HAP-1 (cell line): ENCODE measurements around the gene CD226.
"Not testable (repeated sequence)": the region's sequence is repeated elsewhere in the genome, so short reads cannot be mapped to it uniquely, and the experiment has no call there.

Source experiments
- DNase-seq, 2 experiments: peaks; one replicate each; pipeline ENCODE4 v3.0.0-alpha.2; 2016 to 2020; ENCODE audit warnings: low spot score in 2 of 2
- H3K27me3 ChIP-seq: fragments of 250-450 bp; sonication (Bioruptor Pico); 2 replicates; pipeline ENCODE4 v1.5.1; 2020; ENCODE audit warnings: low read depth, mild to moderate bottlenecking, moderate library complexity
- H3K36me3 ChIP-seq: fragments of 250-450 bp; sonication (Bioruptor Pico); replicated peaks from 2 replicates; pipeline ENCODE4 v1.5.1; 2020; ENCODE audit warnings: mild to moderate bottlenecking
- H3K4me1 ChIP-seq: fragments of 250-450 bp; sonication (Bioruptor Pico); 2 replicates; pipeline ENCODE4 v1.5.1; 2020; ENCODE audit warnings: mild to moderate bottlenecking
- H3K4me3 ChIP-seq: fragments of 250-450 bp; sonication (Bioruptor Pico); 2 replicates; pipeline ENCODE4 v1.5.1; 2020; ENCODE audit warnings: mild to moderate bottlenecking, moderate library complexity
- H3K9me3 ChIP-seq: fragments of 250-450 bp; sonication (Bioruptor Pico); 2 replicates; pipeline ENCODE4 v1.5.1; 2020; ENCODE audit warnings: mild to moderate bottlenecking, moderate library complexity
- in situ Hi-C: fragments of 300-500 bp; cut with MboI; formaldehyde crosslinking; loops from 3 replicates; pipeline ENCODE4 v1.14.3; 2020; ENCODE audit warnings: low sequenced_read_pairs, inconsistent platforms, mixed read lengths

Gene CD226

DNA sequence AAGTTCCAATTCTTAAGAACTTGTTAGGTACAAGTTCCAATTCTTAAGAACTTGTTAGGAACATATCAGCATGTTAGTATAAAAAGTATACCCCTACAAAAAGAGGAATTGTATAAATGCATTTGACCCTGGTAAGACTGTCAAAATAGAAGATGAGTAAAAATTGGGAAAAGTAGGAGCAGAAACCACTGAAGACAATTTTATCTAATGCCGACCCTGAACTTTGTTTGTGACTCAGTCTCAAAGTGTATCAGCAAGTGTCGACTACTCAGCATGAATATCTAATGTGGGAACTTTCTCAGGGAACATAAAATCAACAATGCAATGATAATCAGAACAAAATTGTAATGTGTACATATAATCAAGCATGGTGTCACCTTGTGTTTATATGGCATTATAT, 583 bp upstream of the CD226 start:
- H3K9me3 ChIP-seq, result no peaks in the 10 kb centered on the region
- H3K4me3 ChIP-seq, result no peak overlapping the region
- DNase-seq, result no peak
- in situ Hi-C loops, result no loop called here
- no peaks in the 10 kb centered on the region for H3K27me3 ChIP-seq
- no peaks in the 10 kb centered on the region for H3K4me1 ChIP-seq
- H3K36me3 ChIP-seq, result no peaks in the 10 kb centered on the region

DNA sequence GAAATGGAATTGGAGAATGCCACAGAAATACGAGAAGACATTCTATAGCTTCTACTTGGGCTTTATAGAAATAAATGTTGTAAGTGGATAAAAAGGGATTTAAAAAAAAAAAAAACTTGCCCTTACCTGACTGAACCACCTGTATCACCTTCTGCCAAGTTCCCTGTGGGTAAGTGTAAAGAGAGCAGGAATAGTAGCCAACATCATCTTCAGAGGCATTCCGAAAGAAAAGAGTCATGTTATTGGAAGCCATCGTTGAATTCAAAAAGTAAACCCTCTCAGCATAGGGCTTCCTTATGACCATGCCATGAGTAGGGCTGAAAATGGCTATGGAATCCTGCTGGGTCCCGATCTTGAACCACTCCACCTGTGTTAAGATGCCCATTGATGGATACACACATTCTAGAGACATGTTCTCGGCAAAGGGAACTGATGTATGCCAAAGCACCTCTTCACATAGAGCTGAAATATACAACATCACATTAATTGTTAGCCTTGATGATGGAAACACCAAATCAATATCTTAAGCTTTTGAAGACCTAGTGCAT, 991 bp downstream of the CD226 start:
- H3K27me3 ChIP-seq, result no peaks in the 10 kb centered on the region
- H3K4me3 ChIP-seq, result no peak overlapping the region
- H3K9me3 ChIP-seq, result no peaks in the 10 kb centered on the region
- in situ Hi-C loops, result no loop called here
- no peaks in the 10 kb centered on the region for H3K4me1 ChIP-seq
- no peak for DNase-seq
- H3K36me3 ChIP-seq, result no peaks in the 10 kb centered on the region

DNA sequence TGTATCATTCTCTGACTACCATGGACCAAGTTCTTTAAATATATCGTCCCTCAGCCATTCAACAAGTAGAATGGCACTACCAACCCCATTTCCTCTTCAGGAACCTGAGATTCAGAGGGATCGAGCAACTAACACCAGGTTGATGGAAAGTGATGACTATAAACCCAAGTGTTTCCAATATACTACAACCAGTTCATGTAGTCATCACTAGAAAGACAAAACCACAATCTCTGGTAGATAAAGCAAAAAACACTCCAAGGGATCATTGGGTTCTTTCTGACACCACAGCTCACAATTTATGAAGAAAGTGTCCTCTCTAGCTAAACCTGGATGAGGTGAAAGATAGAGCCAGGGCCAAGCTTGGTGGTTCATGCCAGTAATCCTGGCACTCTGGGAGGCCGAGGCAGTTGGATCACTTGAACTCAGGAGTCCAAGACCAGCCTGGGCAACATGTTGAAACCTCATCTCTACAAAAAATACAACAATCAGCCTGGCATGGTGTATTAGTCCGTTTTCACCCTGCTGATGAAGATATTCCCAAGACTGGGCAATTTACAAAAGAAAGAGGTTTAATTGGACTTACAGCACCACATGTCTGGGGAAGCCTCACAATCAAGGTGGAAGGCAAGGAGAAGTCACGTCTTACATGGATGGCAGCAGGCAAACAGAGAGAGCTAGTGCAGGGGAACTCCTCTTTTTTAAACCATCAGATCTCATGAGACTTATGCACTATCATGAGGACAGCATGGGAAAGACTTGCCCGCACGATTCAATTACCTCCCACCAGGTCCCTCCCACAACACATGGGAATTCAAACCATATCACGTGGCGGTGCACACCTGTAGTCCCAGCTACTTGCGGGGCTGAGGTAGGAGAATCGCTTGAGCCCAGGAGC, 2.2 kb downstream of the CD226 start:
- Histone ChIP-seq H3K4me1 (no peaks in the 10 kb centered on the region), H3K4me3 (no peak overlapping the region), H3K27me3 (no peaks in the 10 kb centered on the region), H3K36me3 (no peaks in the 10 kb centered on the region), H3K9me3 (no peaks in the 10 kb centered on the region)
- in situ Hi-C loops, result no loop called here
- DNase-seq, result no peak

DNA sequence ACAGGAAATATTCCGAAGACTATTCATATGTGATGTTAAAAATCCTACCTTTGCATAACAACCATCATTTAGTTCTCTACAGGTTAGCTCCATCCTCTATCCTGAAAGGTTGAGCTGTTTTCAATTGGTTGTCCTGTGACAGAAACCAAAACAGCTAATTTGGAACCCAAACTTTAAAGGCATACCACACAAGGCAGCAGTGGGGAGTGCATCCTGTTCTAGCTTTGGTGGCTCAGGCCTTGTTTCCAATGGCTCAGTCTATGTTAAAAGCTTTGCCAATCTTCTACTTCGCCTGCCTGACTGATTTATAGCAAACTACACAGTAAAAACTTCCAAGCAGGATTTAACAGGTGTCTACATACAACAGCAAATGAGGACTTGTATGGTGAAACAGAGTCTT, 3.2 kb downstream of the CD226 start:
- Histone ChIP-seq H3K36me3 (no peaks in the 10 kb centered on the region), H3K9me3 (no peaks in the 10 kb centered on the region), H3K27me3 (no peaks in the 10 kb centered on the region), H3K4me3 (no peak overlapping the region), H3K4me1 (no peaks in the 10 kb centered on the region)
- in situ Hi-C loops, result no loop called here
- no peak for DNase-seq

DNA sequence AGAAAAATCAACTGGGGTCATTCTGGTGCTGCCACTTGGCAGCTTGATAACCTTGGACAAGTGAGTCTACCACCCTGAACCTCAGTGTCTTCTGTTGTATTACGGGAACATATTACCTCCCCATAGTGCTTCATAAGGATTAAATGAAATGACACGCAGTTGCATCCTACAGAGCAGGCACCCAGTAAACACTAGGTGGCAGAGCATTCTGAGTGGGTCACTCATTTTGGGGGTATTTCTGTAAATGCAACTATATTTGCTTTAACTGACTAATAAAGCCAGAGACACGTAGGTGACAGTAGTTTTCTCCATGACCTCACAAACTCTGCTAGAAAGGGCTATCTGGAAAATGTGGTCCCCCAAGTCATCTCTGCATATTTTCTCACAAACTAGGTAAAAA, 4.7 kb downstream of the CD226 start:
- in situ Hi-C loops, result no loop called here
- Histone ChIP-seq H3K36me3 (no peaks in the 10 kb centered on the region), H3K27me3 (no peaks in the 10 kb centered on the region), H3K9me3 (no peaks in the 10 kb centered on the region), H3K4me1 (no peaks in the 10 kb centered on the region), H3K4me3 (no peak overlapping the region)
- no peak for DNase-seq

DNA sequence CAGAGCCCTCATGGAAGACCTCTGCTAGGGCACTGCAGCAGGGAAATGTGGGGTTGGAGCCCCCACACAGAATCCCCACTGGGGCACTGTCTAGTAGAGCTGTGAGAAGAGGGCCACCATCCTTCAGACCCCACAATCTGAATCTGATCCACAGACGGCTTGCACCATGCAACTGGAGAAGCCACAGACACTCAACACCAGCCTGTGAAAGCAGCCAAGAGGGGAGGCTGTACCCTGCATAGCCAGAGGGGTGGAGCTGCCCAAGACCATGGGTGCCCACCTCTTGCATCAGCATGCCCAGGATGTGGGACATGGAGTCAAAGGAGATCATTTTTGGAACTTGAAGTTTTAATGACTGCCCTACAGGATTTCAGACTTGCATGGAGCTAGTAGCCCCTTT, 6.5 kb downstream of the CD226 start:
- Histone ChIP-seq H3K4me3 (no peak overlapping the region), H3K27me3 (no peaks in the 10 kb centered on the region), H3K4me1 (no peaks in the 10 kb centered on the region), H3K9me3 (no peaks in the 10 kb centered on the region), H3K36me3 (no peaks in the 10 kb centered on the region)
- no peak for DNase-seq
- in situ Hi-C loops, result no loop called here

DNA sequence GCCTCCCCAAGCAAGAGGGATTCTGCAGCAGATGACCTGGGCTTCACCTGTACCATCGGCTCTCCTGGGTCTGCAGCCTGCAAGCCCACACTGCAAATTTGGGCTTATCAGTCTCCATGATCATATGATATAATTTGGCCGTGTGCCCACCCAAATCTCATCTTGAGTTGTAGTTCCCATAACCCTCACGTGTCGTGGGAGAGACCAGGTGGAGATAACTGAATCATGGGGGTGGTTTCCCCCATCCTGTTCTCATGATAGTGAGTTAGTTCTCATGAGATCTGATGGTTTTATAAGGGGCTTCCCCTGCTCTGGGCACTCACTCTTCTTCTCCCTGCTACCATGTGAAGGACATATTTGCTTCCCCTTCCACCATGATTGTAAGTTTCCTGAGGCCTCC, 7.9 kb downstream of the CD226 start:
- DNase-seq, H3K9me3 ChIP-seq, in situ Hi-C loops: not testable (repeated sequence)

DNA sequence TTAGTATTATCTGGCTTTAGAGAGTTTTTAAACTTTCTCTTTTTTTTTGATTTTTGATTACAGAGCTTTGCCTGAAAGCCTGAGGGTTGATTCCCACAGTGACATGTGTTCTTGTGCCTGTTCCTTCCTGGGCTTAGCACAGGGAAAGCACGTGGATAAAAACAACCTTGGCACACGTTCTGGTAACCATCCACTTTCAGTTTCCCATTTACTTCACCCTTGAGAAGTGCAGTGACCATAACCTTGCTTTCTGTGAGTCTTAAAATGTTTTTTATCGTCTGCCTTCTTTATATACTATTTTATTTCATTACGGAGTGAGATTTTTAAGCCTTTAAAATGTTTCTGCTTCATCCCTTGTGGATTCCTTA, 11.5 kb downstream of the CD226 start:
- Histone ChIP-seq H3K36me3 (no peaks in the 10 kb centered on the region), H3K4me1 (no peaks in the 10 kb centered on the region), H3K27me3 (no peaks in the 10 kb centered on the region), H3K4me3 (no peak overlapping the region), H3K9me3 (no peaks in the 10 kb centered on the region)
- no peak for DNase-seq
- in situ Hi-C loops, result no loop called here

More for the DNA sequence above, 7.9 kb downstream of the CD226 start:
- not testable (repeated sequence) for H3K36me3 ChIP-seq, H3K4me1 ChIP-seq, H3K27me3 ChIP-seq, H3K4me3 ChIP-seq

DNA sequence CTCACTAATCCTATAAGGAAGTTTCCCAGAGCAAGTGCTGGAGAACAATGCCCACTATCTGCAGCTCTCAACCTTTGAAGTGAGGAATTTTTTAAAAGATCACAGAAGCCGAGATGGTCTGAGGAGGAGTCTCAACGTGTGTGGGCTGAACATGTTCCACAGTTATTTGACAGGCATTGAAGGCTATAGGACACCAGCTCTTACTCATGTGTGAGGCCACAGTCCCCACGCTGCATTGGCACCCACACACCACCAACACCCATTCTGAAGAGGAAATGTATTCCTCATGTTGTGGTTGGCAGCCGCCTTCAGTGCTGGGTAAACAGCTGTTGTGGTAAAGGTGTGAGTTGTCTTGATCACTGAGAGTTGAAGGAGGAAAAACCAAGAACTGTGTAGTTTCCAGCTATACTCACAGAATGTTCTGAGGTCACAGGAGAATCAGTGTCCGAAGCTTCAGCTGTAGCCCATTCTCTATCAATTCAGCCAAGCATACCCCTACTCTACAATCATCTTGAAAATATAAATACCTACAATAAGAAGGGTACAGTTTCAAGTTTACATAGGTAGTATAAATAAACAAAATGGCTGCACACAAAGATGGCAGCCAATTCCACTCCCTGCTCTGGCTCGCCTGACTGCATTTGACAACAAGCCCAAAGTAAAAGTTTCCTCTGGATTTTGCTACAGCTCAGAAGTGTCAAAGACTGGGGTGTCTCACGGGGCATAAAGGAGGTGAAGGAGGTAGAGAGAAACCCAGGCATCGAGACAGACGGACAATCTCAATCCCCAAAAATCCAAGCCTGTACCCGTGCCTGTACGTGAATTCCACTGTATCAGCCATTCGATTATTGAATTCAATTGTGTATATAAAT, 12.1 kb downstream of the CD226 start:
- no peaks in the 10 kb centered on the region for H3K9me3 ChIP-seq
- in situ Hi-C loops, result no loop called here
- no peak overlapping the region for H3K4me3 ChIP-seq
- H3K27me3 ChIP-seq, result no peaks in the 10 kb centered on the region
- no peak for DNase-seq
- no peaks in the 10 kb centered on the region for H3K36me3 ChIP-seq
- H3K4me1 ChIP-seq, result no peaks in the 10 kb centered on the region

DNA sequence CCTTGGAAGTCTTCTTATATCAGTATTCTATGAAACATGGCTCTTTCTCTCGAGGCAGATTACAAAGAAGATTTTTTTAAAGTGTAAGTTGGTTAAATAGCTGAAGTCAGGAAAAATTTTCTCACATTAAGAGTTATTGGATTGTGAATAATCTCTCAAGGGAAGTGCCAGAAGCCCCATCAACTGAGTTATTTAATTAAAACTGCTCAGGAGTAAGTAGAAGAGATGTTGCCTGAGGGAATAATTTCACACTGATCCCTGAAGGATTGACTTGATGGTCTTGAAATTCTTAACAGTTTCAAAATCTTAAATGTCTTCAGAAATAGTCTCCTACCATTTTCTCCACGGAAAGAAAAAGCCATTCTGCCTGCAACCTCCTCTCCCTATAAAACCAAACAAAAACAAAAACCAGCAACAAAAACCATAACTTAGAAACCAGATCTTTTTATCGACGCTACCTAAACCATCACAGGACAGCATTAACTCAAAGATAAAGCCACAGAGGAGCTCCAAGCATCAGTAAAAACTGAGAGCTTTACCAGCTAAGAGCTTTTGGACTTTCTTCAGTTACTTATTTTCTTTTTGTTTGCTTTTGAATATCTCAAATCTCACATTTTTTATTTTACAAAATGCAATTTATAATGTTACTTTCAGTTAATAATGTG, 12.9 kb downstream of the CD226 start:
- Histone ChIP-seq H3K4me1 (no peaks in the 10 kb centered on the region), H3K9me3 (no peaks in the 10 kb centered on the region), H3K36me3 (no peaks in the 10 kb centered on the region), H3K27me3 (no peaks in the 10 kb centered on the region), H3K4me3 (no peak overlapping the region)
- in situ Hi-C loops, result no loop called here
- no peak for DNase-seq

DNA sequence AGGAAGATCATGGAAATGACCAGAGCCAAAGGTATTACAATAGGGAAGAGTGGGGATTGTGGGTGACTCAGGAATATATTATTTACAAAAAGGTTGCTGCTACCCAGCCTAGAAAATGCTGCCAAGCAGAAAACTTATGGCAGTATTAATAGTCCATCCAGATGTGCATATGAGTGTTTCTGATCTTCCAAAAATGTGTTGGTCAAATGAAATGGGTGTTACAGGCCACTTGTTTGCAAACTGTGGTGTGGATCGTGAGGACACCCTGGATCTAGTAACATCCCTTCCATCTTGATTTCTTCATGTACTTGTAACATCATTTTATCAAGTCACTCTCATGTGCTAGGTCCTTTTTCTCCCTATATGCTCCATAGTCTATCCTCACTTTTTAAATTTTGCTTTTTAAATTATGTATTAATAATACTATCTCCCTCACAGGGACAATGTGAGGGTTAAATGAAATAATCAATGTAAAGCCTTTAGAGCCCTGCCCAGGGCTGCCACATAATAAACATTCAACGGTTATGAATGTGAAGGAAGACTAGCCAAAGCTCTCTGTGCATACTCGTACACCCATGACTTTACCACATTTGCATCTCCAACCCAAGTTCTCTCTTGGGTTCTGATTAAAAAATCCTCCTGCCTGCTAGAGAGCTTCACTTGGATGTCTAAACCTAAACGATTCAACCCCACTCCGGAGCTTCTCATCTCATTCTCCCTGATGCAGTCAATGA, 18.5 kb downstream of the CD226 start:
- H3K9me3 ChIP-seq, result no peaks in the 10 kb centered on the region
- no peaks in the 10 kb centered on the region for H3K36me3 ChIP-seq
- in situ Hi-C loops, result no loop called here
- no peaks in the 10 kb centered on the region for H3K27me3 ChIP-seq
- no peak overlapping the region for H3K4me3 ChIP-seq
- H3K4me1 ChIP-seq, result no peaks in the 10 kb centered on the region
- no peak for DNase-seq

DNA sequence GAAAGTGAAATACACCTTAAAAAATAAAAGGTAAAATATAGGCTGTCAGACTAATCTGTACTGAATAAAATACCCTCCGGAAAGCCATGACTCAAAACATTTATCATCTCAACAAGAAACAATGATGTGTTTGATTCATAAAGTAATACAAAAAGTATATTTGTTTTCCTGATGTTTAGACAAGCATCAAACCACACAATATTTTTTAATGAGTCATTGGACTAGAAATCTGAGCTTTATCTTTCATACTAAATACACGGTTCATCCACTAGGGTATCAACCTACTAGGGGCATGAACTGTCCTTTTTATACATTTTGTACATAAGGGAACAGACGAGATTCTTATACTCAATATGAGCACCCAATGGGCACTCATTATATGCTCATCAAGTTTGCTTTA, 31.3 kb downstream of the CD226 start:
- no peak for DNase-seq
- no peaks in the 10 kb centered on the region for H3K36me3 ChIP-seq
- H3K4me1 ChIP-seq, result no peaks in the 10 kb centered on the region
- in situ Hi-C loops, result no loop called here
- no peaks in the 10 kb centered on the region for H3K9me3 ChIP-seq
- no peaks in the 10 kb centered on the region for H3K27me3 ChIP-seq
- H3K4me3 ChIP-seq, result no peak overlapping the region

DNA sequence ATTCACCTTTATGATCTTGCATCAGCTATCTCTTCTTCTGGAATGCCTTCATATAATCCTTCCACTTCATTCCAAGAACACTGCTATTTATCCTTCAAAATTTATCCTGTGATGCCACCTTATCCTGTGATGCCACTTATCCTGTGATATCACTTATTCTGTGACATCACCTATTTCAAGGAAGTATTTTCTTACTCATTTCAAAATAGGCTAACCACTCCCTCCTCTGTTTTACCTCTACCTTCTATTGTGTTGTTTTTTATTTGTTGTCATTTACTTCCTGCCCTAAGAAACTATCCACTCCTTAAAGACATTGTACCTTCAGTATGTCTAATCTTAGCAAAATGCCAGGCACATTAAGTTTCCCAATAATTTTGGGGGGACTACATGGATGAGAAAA, 38.8 kb downstream of the CD226 start:
- Histone ChIP-seq H3K36me3 (no peaks in the 10 kb centered on the region), H3K9me3 (no peaks in the 10 kb centered on the region), H3K27me3 (no peaks in the 10 kb centered on the region), H3K4me3 (no peak overlapping the region), H3K4me1 (no peaks in the 10 kb centered on the region)
- no peak for DNase-seq
- in situ Hi-C loops, result no loop called here
